ENCODE measurements around the gene EMILIN3.
"Not testable (repeated sequence)": the region's sequence is repeated elsewhere in the genome, so short reads cannot be mapped to it uniquely, and the experiment has no call there.

Gene EMILIN3

DNA sequence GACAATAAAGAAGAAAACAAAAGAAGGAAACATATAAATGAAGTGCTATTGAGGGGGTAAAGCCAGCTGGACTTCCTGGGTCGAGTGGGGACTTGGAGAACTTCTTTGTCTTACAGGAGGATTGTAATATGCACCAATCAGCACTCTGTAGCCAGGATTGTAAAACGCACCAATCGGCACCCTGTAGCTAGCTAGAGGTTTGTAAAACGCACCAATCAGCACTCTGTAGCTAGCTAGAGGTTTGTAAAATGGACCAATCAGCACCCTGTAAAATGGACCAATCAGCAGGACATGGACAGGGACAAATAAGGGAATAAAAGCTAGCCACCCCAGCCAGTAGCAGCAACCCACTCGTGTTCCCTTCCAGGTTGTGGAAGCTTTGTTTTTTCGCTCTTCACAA lies 54.6 kb downstream of the EMILIN3 start:
- DNase-seq, result not testable (repeated sequence)

Measured in stimulated activated CD4-positive, alpha-beta T cell treated with anti-CD3 and anti-CD28 coated beads, Interleukin-1b, Interleukin-23, amount 100 ng/mL, for 48 hours (primary cell).